PC-3 (cell line): ENCODE measurements around the gene GALNT3. TPM values are rescaled to one million over a fixed set of nuclear protein-coding genes. Genes with fewer than 3 reads are reported as not detected.
A peak's percentile ranks its signal among the peaks of the same experiment; 100 is the strongest.

Experiments
- ATAC-seq: fragments of 200-7000 bp; cut with Tn5 transposase; 2 replicates; pipeline ENCODE4 v1.9.1; 2020; ENCODE audit warnings: mild to moderate bottlenecking, moderate library complexity
- BruUV-seq: library from RNA; stranded (reverse); fragments of 400-500 nt; replicated peaks from 2 replicates; lab custom pipeline; 2021; lab: Mats Ljungman, UMichigan
- CTCF ChIA-PET: fragments of 300-600 bp; sonication (Branson Sonifier 250); formaldehyde crosslinking; loops from one replicate; lab custom pipeline; 2022; ENCODE audit warnings: antibody characterized with exemption; lab: Charles Lee
- POLR2A ChIA-PET: fragments of 300-600 bp; sonication (Branson Sonifier 250); formaldehyde crosslinking; loops from one replicate; lab custom pipeline; 2022; ENCODE audit warnings: antibody characterized with exemption; ENCODE audit not compliant: unreplicated experiment; lab: Charles Lee
- DNase-seq: peaks from one replicate; pipeline ENCODE4 v3.0.0-alpha.2; 2015
- H2AFZ ChIP-seq: fragments of 300-600 bp; sonication (generic); 2 replicates; pipeline ENCODE4 v1.6.0; 2016; ENCODE audit warnings: antibody characterized with exemption, low read length
- H3F3A ChIP-seq: fragments of 300-600 bp; sonication (generic); one replicate; pipeline ENCODE4 v1.6.0; 2017; ENCODE audit warnings: antibody characterized with exemption, low read length, control low read depth, mild to moderate bottlenecking; ENCODE audit not compliant: unreplicated experiment
- H3K27ac ChIP-seq: fragments of 300-600 bp; sonication (generic); 2 replicates; pipeline ENCODE4 v1.5.1; 2016; ENCODE audit warnings: mild to moderate bottlenecking, low read length
- H3K27me3 ChIP-seq: fragments of 300-600 bp; sonication (generic); 2 replicates; pipeline ENCODE4 v1.6.1; 2016; ENCODE audit warnings: low read length, mixed read lengths
- H3K36me3 ChIP-seq: fragments of 300-600 bp; sonication (generic); 2 replicates; pipeline ENCODE4 v1.6.1; 2016; ENCODE audit warnings: low read depth, mixed run types, low read length, mixed read lengths
- H3K4me1 ChIP-seq: fragments of 300-600 bp; sonication (generic); 2 replicates; pipeline ENCODE4 v1.5.1; 2016; ENCODE audit warnings: low read length; ENCODE audit not compliant: insufficient read depth
- H3K4me2 ChIP-seq: fragments of 300-600 bp; sonication (generic); 2 replicates; pipeline ENCODE4 v1.6.0; 2016; ENCODE audit warnings: low read length
- H3K4me3 ChIP-seq: fragments of 300-600 bp; sonication (generic); 2 replicates; pipeline ENCODE4 v1.5.1; 2016; ENCODE audit warnings: mild to moderate bottlenecking, low read length, mixed read lengths
- H3K79me2 ChIP-seq: fragments of 300-600 bp; sonication (generic); 2 replicates; pipeline ENCODE4 v1.6.1; 2017; ENCODE audit warnings: low read length, mixed read lengths
- H3K9ac ChIP-seq: fragments of 300-600 bp; sonication (generic); 2 replicates; pipeline ENCODE4 v1.6.0; 2016; ENCODE audit warnings: mild to moderate bottlenecking, low read length
- H3K9me2 ChIP-seq: fragments of 300-600 bp; sonication (generic); replicated peaks from 2 replicates; pipeline ENCODE4 v1.6.1; 2016; ENCODE audit warnings: mixed run types, low read length, mixed read lengths
- H3K9me3 ChIP-seq: fragments of 300-600 bp; sonication (generic); 2 replicates; pipeline ENCODE4 v1.6.1; 2016; ENCODE audit warnings: low read length, mixed read lengths
- H4K20me1 ChIP-seq: fragments of 300-600 bp; sonication (generic); 2 replicates; pipeline ENCODE4 v1.6.1; 2016; ENCODE audit warnings: low read length, mixed read lengths
- CTCF ChIP-seq: fragments of 300-600 bp; sonication (generic); conservative IDR thresholded peaks from 2 replicates; pipeline ENCODE4 v1.5.1; 2017; ENCODE audit warnings: antibody characterized with exemption, low read depth, mild to moderate bottlenecking, low read length
- EZH2 ChIP-seq: fragments of 300-600 bp; sonication (generic); IDR thresholded peaks from one replicate; pipeline ENCODE4 v1.6.1; 2017; ENCODE audit warnings: antibody characterized with exemption, mild to moderate bottlenecking, low read length; ENCODE audit not compliant: unreplicated experiment
- EZH2phosphoT487 ChIP-seq: fragments of 300-600 bp; sonication (generic); IDR thresholded peaks from 2 replicates; pipeline ENCODE4 v1.6.1; 2018; ENCODE audit warnings: mild to moderate bottlenecking, antibody characterized with exemption, low read length, borderline replicate concordance
- intact Hi-C: fragments of 100-400 bp; cut with micrococcal nuclease; formaldehyde crosslinking; loops from 2 replicates; pipeline ENCODE4 v1.9.0; 2023
- total RNA-seq: library from RNA; depleted of rRNA; stranded (reverse); fragments of >200 nt; gene quantifications from 2 replicates; pipeline ENCODE4 v1.2.3, GENCODE V29; 2014

GALNT3 gene
- total RNA-seq, 1 experiment from 2014 or later: 44.8 TPM

- H4K20me1 ChIP-seq: no peaks in the 10 kb centered on the region
- no peak for DNase-seq
- no peak overlapping the region for H3K4me3 ChIP-seq
- BruUV-seq: no TSS peak
- H3K36me3 ChIP-seq: no peaks in the 10 kb centered on the region
- no peaks in the 10 kb centered on the region for H3K9me2 ChIP-seq
- no peaks in the 10 kb centered on the region for H3F3A ChIP-seq
- CTCF ChIA-PET: no interaction called here
- no peak overlapping the region for H3K4me2 ChIP-seq
- no peak for ATAC-seq
- no peak overlapping the region for H3K27ac ChIP-seq
- no peak overlapping the region for H2AFZ ChIP-seq
- TF ChIP-seq EZH2 (no peak), CTCF (no peak), EZH2phosphoT487 (no peak)
- H3K9me3 ChIP-seq: no peaks in the 10 kb centered on the region
- intact Hi-C loops: no loop called here
- no peak overlapping the region for H3K9ac ChIP-seq
- POLR2A ChIA-PET: no interaction called here
- peaks cover 4% of the 10 kb centered on the region; the same call in 1 of the 2 replicates for H3K4me1 ChIP-seq
- no peaks in the 10 kb centered on the region for H3K27me3 ChIP-seq
- H3K79me2 ChIP-seq: no peaks in the 10 kb centered on the region
These were observed 46.4 kb upstream of the GALNT3 start for GRCh38 chr2:165840333-165840958.

GRCh38 chr2:165839610-165840009, 45.6 kb upstream of the GALNT3 start:
- Histone ChIP-seq H3K4me2 (no peak overlapping the region), H3K9me2 (no peaks in the 10 kb centered on the region), H4K20me1 (no peaks in the 10 kb centered on the region), H3K4me1 (peaks cover 4% of the 10 kb centered on the region; the same call in 1 of the 2 replicates), H3K27me3 (no peaks in the 10 kb centered on the region), H3K9me3 (no peaks in the 10 kb centered on the region), H3K36me3 (no peaks in the 10 kb centered on the region), H3K27ac (no peak overlapping the region), H3K9ac (no peak overlapping the region), H2AFZ (no peak overlapping the region), H3K79me2 (no peaks in the 10 kb centered on the region), H3K4me3 (no peak overlapping the region), H3F3A (no peaks in the 10 kb centered on the region)
- intact Hi-C loops: no loop called here
- CTCF ChIA-PET: no interaction called here
- POLR2A ChIA-PET: no interaction called here
- ATAC-seq (peak; percentile 48), DNase-seq (peak; percentile 73)
- BruUV-seq: no TSS peak
- no peak for TF ChIP-seq EZH2
- no peak for TF ChIP-seq EZH2phosphoT487
- TF ChIP-seq CTCF: peak; percentile 46

DNA sequence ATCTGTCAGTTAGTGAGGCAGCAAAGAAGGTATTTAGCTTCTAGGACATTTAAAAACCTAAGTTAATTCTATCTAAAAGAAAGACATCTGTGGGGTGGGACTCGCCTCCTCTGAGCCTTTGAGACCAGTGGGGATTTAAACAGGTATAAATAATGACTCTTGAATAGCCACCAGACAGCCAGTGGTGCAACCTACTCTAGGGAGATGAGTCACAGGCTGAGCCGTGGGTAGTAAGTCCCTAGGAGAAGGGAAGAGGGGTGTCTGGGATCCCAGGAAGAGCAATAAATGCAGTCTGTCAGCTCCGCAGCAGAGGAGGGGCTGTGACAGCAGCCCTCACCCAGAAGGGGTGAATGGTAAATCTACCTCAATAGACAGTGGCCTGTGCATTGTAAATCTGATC, 43.1 kb upstream of the GALNT3 start:
- ATAC-seq (no peak), DNase-seq (peak; percentile 47)
- no peaks in the 10 kb centered on the region for H4K20me1 ChIP-seq
- intact Hi-C loops: no loop called here
- H3K9ac ChIP-seq: no peak overlapping the region
- no peak overlapping the region for H3K27ac ChIP-seq
- ChIA-PET POLR2A (no interaction called here), CTCF (no interaction called here)
- no peak overlapping the region for H2AFZ ChIP-seq
- H3K36me3 ChIP-seq: no peaks in the 10 kb centered on the region
- no peaks in the 10 kb centered on the region for H3K9me3 ChIP-seq
- no peak for TF ChIP-seq EZH2phosphoT487
- TF ChIP-seq EZH2: no peak
- TF ChIP-seq CTCF: no peak
- H3K9me2 ChIP-seq: no peaks in the 10 kb centered on the region
- BruUV-seq: no TSS peak
- no peaks in the 10 kb centered on the region for H3F3A ChIP-seq
- peaks cover 20% of the 10 kb centered on the region for H3K4me1 ChIP-seq
- H3K4me2 ChIP-seq: no peak overlapping the region
- no peaks in the 10 kb centered on the region for H3K79me2 ChIP-seq
- H3K4me3 ChIP-seq: no peak overlapping the region
- no peaks in the 10 kb centered on the region for H3K27me3 ChIP-seq
